NCI-H1105 (cell line): ENCODE results near the gene PPP1R13B.
"Not testable (repeated sequence)": the region's sequence is repeated elsewhere in the genome, so short reads cannot be mapped to it uniquely, and the experiment has no call there.

Source experiments
- DNase-seq: peaks from one replicate; lab custom pipeline; 2025; lab: John Stamatoyannopoulos, UW

Gene PPP1R13B

DNA sequence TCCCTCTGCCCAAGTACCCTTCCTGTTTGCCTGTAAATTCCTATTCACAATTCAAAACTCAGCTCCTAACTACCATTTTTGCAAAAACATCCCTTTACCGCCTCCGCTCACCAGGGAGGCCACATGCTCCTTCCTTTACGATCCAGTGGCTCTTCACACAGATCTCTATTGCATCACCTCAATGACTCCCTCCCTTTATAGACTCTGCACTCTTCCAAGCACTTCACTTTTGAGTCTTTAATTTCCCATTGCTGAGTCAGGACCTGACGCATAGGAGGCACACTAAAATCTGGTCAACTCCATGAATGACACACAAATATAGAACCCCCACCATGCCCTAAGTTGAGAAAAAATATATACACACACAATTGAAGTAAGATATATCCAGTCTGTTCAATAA, 45.9 kb downstream of the PPP1R13B start:
- no peak for DNase-seq

DNA sequence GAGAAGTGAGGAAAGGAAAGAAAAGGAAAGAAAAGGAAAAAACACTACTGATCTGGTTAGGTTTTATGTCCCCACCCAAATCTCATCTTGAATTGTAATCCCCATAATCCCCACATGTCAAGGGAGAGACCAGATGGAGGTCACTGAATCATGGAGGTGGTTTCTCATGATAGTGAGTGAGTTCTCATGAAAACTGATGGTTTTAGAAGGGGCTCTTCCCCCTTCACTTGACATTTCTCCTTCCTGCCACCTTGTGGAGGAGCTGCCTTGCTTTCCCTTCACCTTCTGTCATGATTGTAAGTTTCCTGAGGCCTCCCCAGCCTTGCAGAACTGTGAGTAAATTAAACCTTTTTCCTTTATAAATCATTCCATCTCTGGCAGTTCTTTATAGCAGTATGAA, 54.2 kb downstream of the PPP1R13B start:
- DNase-seq, result not testable (repeated sequence)

GRCh38 chr14:103788086-103788485, 59.3 kb downstream of the PPP1R13B start:
- DNase-seq, result no peak

DNA sequence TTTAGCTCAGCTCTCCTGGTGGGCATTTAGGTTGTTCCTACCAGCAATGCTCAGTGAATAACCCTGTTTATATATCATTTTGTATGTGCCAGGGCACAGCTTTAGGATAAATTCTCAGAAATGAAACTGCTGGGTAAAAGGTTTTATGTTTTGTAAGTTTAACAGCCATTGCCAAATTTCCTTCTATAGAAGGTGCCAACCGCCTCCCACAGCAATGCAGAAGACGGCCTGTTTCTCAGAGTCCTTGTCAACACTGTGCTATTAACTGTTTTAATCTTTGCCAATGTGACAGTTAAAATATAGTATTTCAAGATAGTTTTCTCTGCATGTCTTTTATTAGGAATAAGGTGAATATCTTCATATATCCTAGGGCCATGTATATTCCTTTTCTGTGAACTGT, 65.0 kb downstream of the PPP1R13B start:
- no peak for DNase-seq

GRCh38 chr14:103776319-103776718, 71.1 kb downstream of the PPP1R13B start:
- DNase-seq, result not testable (repeated sequence)

DNA sequence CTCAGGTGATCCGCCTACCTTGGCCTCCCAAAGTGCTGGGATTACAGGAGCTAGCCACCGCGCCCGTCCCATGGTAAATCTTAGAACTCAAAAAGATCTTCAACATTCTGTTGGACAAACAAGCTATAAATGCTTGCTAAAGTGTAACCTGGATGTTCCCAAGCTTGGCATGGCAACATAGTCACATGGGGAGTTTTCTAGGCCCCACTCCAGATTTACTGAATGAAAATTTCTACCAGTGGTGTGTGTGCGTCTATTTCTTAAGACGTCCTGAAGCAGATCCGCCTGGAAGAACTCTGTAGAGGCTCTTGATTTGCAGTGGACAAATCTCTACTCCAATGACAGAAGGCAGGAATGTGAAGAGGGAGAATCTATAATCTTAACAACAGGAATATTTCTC, 71.9 kb downstream of the PPP1R13B start:
- DNase-seq, result no peak

DNA sequence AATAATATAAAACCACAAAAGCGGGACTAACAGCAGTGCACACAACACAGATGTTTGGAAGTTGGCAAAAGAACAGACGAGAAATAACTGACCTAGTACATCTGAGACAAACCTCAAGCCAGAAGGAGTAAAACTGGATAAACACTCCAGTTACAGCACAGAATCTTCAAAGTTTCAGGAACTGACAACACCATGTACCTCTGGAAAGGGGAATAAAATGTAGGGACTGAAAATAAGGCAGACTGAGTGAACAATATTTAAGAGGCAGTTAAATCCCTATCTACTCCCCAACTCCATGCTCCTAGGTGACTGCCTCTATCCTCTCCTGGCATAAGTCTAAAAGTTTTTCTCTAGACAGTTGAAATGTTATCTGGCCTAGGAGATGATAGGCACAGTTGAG, 73.9 kb downstream of the PPP1R13B start:
- DNase-seq, result no peak

GRCh38 chr14:103772078-103772712, 75.2 kb downstream of the PPP1R13B start:
- no peak for DNase-seq

DNA sequence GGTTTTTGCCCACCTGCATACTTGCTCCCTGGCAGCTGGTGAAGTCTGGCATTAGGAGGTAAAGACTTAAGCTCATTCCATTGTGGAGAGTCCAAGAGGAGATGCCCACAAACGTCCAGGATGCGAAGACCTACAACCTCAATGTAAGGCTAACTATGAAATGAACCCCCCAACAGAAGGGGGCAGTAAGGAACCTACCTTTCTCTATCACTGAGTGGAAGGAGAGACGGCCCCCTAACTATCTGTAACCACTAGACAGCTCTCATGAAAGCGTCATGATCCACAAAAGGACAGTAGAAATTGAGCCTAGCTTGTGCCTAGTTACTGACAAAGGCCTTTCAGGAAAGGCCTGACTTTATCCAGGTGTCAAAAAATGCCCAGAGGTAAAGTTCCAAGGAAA, 76.5 kb downstream of the PPP1R13B start:
- DNase-seq, result no peak

- DNase-seq, result no peak
These were observed 76.9 kb downstream of the PPP1R13B start for GRCh38 chr14:103770500-103770899.

DNA sequence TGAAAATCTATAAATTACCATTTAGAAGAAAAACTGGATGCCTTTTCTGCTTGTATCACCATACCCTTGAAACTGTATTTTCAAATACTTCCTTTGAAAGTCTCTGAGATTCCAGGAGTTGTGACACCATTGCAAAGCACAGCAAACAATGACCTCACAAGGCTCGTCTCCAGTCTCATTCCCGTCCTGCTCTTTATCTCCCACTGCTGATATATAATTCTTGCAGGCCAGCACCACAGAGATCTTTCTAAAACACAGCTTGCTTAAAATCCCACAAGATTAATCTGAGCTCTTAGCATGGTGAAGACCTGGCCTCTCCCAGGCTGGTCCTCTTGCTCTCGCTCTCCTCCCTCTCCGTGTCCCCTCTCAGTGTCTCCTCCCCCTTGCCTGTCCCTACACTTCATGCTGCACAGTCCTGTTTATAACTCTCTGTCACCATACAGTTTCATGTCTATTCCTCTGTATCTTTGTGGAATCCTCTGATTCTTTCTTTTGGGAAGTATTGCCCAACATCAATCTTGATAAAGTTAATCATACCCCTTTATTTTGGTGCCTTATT, 80.0 kb downstream of the PPP1R13B start:
- no peak for DNase-seq

DNA sequence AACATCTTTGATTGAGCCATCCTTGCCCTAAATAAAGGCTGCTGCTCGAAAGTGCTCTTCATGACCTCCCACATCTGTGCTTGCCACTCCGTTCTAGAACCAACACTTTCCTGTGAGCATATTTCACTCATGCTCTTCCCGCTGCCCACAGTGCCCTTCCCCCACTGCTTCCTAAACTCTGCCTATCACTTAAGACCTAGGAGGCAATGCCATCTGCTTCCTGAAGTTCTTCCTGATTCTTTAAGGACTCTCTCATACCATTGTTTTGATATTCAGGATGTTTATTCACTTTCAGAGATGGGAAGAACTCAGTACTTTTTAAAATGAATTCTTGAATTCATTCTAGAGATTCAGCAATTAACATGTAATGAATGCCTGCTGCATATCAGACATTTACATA, 81.8 kb downstream of the PPP1R13B start:
- DNase-seq, result no peak

DNA sequence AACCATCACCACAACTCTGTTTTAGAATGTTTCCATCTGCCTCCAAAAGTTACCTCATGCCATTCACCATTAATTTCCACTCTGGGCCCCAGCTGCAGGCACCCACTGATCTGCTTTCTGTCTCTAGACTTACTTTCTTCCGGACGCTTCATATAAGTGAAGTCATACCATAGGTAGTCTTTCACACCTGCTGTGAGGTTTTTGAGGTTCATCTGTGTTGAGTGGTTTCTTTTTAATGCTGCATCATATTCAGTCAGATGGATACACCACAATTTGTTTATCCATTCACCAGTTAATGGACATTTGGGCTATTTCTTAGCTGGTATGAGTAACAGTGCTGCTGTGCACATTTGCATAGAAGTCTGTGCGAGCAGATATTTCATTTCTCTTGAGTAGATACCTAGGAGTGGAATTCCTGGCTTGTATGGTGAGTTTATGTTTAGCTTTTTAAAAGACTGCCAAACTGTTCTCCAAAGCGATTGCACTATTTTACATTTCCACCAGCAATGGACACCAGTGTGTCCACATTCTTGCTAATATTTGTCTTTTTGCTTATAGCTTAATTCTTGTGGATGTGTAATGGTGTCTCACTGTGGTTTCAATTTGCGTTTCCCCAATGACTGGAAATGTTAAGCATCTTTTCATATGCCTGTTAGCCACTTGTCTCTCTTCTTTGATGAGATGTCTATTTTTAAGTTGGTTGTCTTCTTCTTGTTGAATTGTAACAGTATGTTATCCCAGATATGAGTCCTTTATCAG, 83.5 kb downstream of the PPP1R13B start:
- DNase-seq, result no peak

- no peak for DNase-seq
These were observed 84.8 kb downstream of the PPP1R13B start for GRCh38 chr14:103762541-103762940.

GRCh38 chr14:103762036-103762435, 85.3 kb downstream of the PPP1R13B start:
- no peak for DNase-seq

GRCh38 chr14:103758059-103758776, 89.2 kb downstream of the PPP1R13B start:
- DNase-seq, result no peak

GRCh38 chr14:103755060-103755459, 92.3 kb downstream of the PPP1R13B start:
- DNase-seq, result no peak

GRCh38 chr14:103753774-103754173, 93.6 kb downstream of the PPP1R13B start:
- DNase-seq, result no peak

- DNase-seq, result no peak
These were observed 97.5 kb downstream of the PPP1R13B start for GRCh38 chr14:103749860-103750259.

GRCh38 chr14:103749452-103749851, 97.9 kb downstream of the PPP1R13B start:
- no peak for DNase-seq

DNA sequence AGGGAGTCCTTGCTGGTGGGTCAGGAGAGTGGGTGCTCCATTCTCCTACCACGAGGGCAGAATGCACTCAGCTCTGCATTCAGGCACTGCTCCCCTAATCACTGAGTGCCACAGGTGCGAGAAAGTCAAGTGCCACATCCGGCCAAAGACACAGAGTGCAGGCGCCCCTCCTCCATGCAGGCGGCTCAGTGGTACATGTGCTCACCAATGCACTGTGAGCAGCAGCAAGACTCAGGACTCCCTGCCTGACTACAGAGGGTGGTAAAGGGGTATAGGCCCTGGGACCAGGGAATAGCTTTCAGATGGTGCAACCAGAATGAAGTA, 98.9 kb downstream of the PPP1R13B start:
- DNase-seq, result no peak

- no peak for DNase-seq
These were observed 100.7 kb downstream of the PPP1R13B start for GRCh38 chr14:103746701-103747100.

- no peak for DNase-seq
These were observed 102.0 kb downstream of the PPP1R13B start for GRCh38 chr14:103745424-103745823.
